Dermis microvascular lymphatic vessel endothelial cell (primary cell): Measurements from ENCODE around the gene TEX29. TPM values are rescaled to one million over a fixed set of nuclear protein-coding genes. Genes with fewer than 3 reads are reported as not detected.

Source experiments
- DNase-seq, 2 donors: peaks; one replicate each; pipeline versions ENCODE4 v3.0.0 to v3.0.0-alpha.2; 2010; ENCODE audit warnings: low read depth in 2 of 2
- total RNA-seq: library from RNA; depleted of rRNA; stranded (reverse); fragments of >200 nt; gene quantifications from 2 replicates; pipeline ENCODE4 v1.2.1, GENCODE V29; 2014

TEX29 gene
- total RNA-seq, 1 donor from 2014 or later, result 0.13 TPM

DNA sequence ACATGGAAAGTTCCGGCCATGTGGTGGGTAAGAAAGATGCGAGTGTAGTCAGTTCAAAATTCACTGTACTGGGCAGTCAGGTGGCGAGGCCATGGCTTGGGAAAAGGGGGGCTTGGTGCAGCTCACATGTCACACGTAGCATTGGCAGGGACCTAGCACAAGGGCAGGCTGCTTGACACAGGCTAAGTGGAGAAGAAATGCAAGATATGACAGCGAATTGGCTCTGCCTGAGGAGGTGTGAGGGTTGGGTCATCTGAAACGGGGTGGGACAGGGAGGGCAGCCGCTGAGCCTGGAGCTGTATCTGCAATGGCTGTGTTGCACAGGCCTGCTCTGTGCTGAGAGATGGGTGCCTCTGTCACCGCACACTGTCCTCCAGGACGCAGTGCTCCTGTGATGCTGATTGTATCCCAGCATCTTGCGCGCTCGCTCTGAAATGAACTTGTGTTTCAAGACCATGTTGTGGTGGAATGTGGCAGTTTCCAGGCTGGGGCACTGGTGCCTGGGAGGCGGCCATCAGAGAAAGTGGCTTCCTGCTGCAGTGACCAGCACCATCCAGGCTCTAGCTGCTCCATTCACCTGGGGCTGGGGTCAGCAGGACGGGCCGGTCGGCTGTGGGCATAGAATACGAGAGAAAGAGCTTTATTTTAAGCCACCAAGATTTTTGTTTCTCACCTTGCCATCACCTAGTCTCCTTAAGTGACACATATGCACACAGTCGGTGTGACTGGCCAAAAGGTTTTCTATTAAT lies 70.3 kb downstream of the TEX29 start:
- DNase-seq, result no peak

- DNase-seq, result no peak
These were observed 72.0 kb downstream of the TEX29 start for GRCh38 chr13:111392486-111392885.

DNA sequence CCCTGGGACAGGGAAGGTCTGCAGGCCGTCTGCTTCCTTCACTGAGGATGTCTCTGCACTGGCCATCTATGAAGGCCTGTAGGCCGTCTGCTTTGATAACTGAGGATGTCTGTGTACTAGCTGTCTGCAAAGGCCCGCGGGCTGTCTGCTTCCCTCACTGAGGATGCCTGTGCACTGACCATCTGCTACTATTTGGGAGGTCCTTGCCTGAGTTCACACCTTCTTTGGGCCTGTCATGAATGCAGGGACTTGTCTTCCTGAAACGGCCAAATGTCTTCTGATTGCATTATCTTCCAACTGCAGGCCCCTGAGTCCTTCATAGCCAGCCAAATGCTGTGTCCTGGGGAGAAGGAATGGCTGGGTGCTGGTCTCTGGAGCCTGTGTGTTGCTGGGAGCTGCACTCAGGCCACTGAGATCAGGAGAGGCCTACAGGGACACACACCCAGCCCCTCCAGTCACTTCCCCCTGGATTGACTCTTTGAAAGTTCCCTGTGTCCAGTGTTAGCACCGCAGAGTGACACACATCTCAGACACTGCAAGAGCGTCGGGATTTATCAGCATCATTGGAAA lies 72.9 kb downstream of the TEX29 start:
- DNase-seq, result no peak

Other genes starting within 250 kb of the TEX29 start
- 227 and 250 TPM in 2 replicates for gene ARHGEF7, start 205.3 kb upstream of the TEX29 start, total RNA-seq